Measurements from ENCODE around the gene BAD.

GRCh38 chr11:64267207-64267945, 17.1 kb downstream of the BAD start:
- no peak for TF ChIP-seq POLR2A (IDR thresholded peaks at IDR 0.05)
- TF ChIP-seq, protein P1, sequence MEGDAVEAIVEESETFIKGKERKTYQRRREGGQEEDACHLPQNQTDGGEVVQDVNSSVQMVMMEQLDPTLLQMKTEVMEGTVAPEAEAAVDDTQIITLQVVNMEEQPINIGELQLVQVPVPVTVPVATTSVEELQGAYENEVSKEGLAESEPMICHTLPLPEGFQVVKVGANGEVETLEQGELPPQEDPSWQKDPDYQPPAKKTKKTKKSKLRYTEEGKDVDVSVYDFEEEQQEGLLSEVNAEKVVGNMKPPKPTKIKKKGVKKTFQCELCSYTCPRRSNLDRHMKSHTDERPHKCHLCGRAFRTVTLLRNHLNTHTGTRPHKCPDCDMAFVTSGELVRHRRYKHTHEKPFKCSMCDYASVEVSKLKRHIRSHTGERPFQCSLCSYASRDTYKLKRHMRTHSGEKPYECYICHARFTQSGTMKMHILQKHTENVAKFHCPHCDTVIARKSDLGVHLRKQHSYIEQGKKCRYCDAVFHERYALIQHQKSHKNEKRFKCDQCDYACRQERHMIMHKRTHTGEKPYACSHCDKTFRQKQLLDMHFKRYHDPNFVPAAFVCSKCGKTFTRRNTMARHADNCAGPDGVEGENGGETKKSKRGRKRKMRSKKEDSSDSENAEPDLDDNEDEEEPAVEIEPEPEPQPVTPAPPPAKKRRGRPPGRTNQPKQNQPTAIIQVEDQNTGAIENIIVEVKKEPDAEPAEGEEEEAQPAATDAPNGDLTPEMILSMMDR (IDR thresholded peaks at IDR 0.05): no peak

All from right lobe of liver (tissue), 4 donors.